Left cardiac atrium (tissue), 4 donors: ENCODE data around the gene ZNF276. TPM values are rescaled to one million over a fixed set of nuclear protein-coding genes. Genes with fewer than 3 reads are reported as not detected.
"Not testable (repeated sequence)": the region's sequence is repeated elsewhere in the genome, so short reads cannot be mapped to it uniquely, and the experiment has no call there.

Experiments
- ATAC-seq, 2 donors: fragments of 200-7000 bp; cut with Tn5 transposase; one replicate each; pipeline ENCODE4 v1.9.1; 2020; ENCODE audit warnings: mild to moderate bottlenecking in 2 of 2, moderate library complexity in 2 of 2
- DNase-seq: peaks from one replicate; pipeline ENCODE4 v3.0.0-alpha.2; 2020
- intact Hi-C, 2 donors: fragments of 100-400 bp; cut with DNase I; formaldehyde crosslinking; loops; one replicate each; pipeline versions ENCODE4 v1.14.1 to v1.15.1; 2022 to 2023
- total RNA-seq, 2 donors: library from RNA; stranded (reverse); fragmentation: NEBNext Ultra II Directional; extraction: Animal tissue kit (Norgen Biotek cat#: 25700); gene quantifications; one replicate each; pipeline ENCODE4 v1.2.1, GENCODE V29; 2021
- donor health status: DM: no; HTN: yes; CAD: no.
- donor health status: DM: no; HTN: yes; CAD: no; lungs with severe emphysema.
- donor health status: DM: yes; HTN: yes; CAD: no.
- donor health status: Dilated cardiomyopathy.

The ZNF276 gene
- total RNA-seq, 2 donors from 2014 or later: 11.9 to 18.2 TPM

GRCh38 chr16:89749637-89750036 is 28.3 kb downstream of the ZNF276 start:
- DNase-seq: peak; percentile 52
- peak in 1 of 2 donors; percentile 63 for ATAC-seq
- intact Hi-C loops: loop anchor here in 1 of 2 donors (5.0 kb wide), 1 partner anchor 113 kb away; no protein-coding TSS in a partner anchor

GRCh38 chr16:89759746-89760340 is 38.5 kb downstream of the ZNF276 start:
- intact Hi-C loops: no loop called here

GRCh38 chr16:89761304-89761922 is 40.1 kb downstream of the ZNF276 start:
- no peak for ATAC-seq
- no peak for DNase-seq
- intact Hi-C loops: no loop called here

More at GRCh38 chr16:89759746-89760340, 38.5 kb downstream of the ZNF276 start:
- no peak for DNase-seq
- peak in 1 of 2 donors; percentile 25 for ATAC-seq

- intact Hi-C loops: no loop called here
- DNase-seq (peak; percentile 33), ATAC-seq (peak; percentile 34 to 66)
These were observed 43.4 kb downstream of the ZNF276 start for GRCh38 chr16:89764711-89765201.

- intact Hi-C loops: no loop called here
- DNase-seq: no peak
- ATAC-seq: no peak
These were observed 44.0 kb downstream of the ZNF276 start for GRCh38 chr16:89765292-89765830.

GRCh38 chr16:89770367-89770766 is 49.0 kb downstream of the ZNF276 start:
- ATAC-seq (no peak), DNase-seq (no peak)
- intact Hi-C loops: no loop called here

GRCh38 chr16:89775223-89775622 is 53.9 kb downstream of the ZNF276 start:
- no peak for ATAC-seq
- intact Hi-C loops: no loop called here

GRCh38 chr16:89778211-89778610 is 56.9 kb downstream of the ZNF276 start:
- DNase-seq, intact Hi-C loops, ATAC-seq: not testable (repeated sequence)

More at GRCh38 chr16:89775223-89775622, 53.9 kb downstream of the ZNF276 start:
- no peak for DNase-seq

GRCh38 chr16:89779231-89779908 is 58.0 kb downstream of the ZNF276 start:
- ATAC-seq (no peak), DNase-seq (no peak)
- intact Hi-C loops: no loop called here

GRCh38 chr16:89779909-89780305 is 58.6 kb downstream of the ZNF276 start:
- ATAC-seq: no peak
- intact Hi-C loops: no loop called here

GRCh38 chr16:89782489-89782888 is 61.2 kb downstream of the ZNF276 start:
- intact Hi-C loops: no loop called here

More at GRCh38 chr16:89779909-89780305, 58.6 kb downstream of the ZNF276 start:
- DNase-seq: no peak

GRCh38 chr16:89783952-89784351 is 62.6 kb downstream of the ZNF276 start:
- DNase-seq, ATAC-seq, intact Hi-C loops: not testable (repeated sequence)

More at GRCh38 chr16:89782489-89782888, 61.2 kb downstream of the ZNF276 start:
- DNase-seq (no peak), ATAC-seq (no peak)

GRCh38 chr16:89784406-89784805 is 63.1 kb downstream of the ZNF276 start:
- intact Hi-C loops: no loop called here
- no peak for DNase-seq
- ATAC-seq: peak in 1 of 2 donors; percentile 42

GRCh38 chr16:89785523-89786155 is 64.3 kb downstream of the ZNF276 start:
- ATAC-seq (peak in 1 of 2 donors; percentile 51), DNase-seq (no peak)
- intact Hi-C loops: no loop called here

- intact Hi-C loops: no loop called here
- DNase-seq: no peak
These were observed 65.4 kb downstream of the ZNF276 start for GRCh38 chr16:89786474-89787364.

GRCh38 chr16:89787365-89787805 is 66.0 kb downstream of the ZNF276 start:
- no peak for ATAC-seq
- DNase-seq: no peak
- intact Hi-C loops: no loop called here

More at GRCh38 chr16:89786474-89787364, 65.4 kb downstream of the ZNF276 start:
- ATAC-seq: peak; percentile 45 to 60
